RCC 7860 (cell line): ENCODE data around the gene LCOR.
A peak's percentile ranks its signal among the peaks of the same experiment; 100 is the strongest.
"Not testable (repeated sequence)": the region's sequence is repeated elsewhere in the genome, so short reads cannot be mapped to it uniquely, and the experiment has no call there.

ENCODE experiments used
- DNase-seq: peaks from one replicate; pipeline ENCODE4 v3.0.0-alpha.2; 2015; ENCODE audit warnings: low spot score
- FAIRE-seq: peaks from 2 replicates; lab custom pipeline; 2012; peaks lifted over from hg19 to GRCh38; lab: Jason Lieb, UNC

Gene LCOR

GRCh38 chr10:96838529-96838928 lies 6.4 kb downstream of the LCOR start:
- DNase-seq (no peak), FAIRE-seq (no peak)

- peak; percentile 70 for DNase-seq
Observed at GRCh38 chr10:96840841-96841518, 8.9 kb downstream of the LCOR start.

GRCh38 chr10:96842896-96843723 lies 11.0 kb downstream of the LCOR start:
- DNase-seq (no peak), FAIRE-seq (no peak)

More at GRCh38 chr10:96840841-96841518, 8.9 kb downstream of the LCOR start:
- peak; percentile 83 for FAIRE-seq

DNA sequence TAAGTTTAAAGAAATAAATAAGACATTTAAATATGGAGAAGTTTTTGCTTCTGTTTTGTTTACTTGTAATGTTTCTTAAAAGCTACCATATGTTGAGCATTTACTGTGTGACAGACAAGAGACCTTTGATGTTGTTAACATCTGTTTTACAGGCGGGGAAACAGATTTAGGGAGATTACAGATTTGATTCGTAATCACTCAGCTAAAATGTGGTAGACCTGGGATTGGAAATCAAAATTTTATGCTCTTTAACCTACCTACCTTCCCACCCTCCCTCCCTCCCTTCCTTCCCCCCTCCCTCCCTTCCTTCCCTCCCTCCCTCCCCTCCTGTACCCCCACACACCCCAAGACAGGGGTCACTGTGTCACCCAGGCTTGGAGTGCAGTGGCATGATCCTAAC lies 11.7 kb downstream of the LCOR start:
- no peak for DNase-seq
- no peak for FAIRE-seq

DNA sequence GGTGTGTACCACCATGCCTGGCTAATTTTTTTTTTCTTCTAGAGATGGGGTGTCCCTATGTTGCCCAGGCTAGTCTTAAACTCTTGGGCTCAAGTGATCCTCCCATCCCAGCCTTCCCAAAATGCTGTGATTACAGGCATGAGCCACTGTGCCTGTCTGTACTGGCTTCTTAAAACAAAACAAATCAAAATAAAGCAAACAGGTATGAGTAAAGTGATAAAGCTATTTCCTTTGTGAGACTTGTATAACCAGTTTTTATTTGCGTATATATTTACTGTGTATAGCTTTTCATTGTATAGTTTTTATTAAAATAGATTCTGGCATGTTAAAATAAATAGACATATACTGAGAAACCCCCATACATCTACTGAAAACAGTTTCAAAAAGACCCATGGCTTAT lies 14.3 kb downstream of the LCOR start:
- FAIRE-seq (no peak), DNase-seq (no peak)

- FAIRE-seq (no peak), DNase-seq (no peak)
Observed at GRCh38 chr10:96846926-96847325, 14.8 kb downstream of the LCOR start.

GRCh38 chr10:96847356-96847755 lies 15.3 kb downstream of the LCOR start:
- FAIRE-seq, DNase-seq: not testable (repeated sequence)

GRCh38 chr10:96850113-96850512 lies 18.0 kb downstream of the LCOR start:
- FAIRE-seq (no peak), DNase-seq (no peak)

DNA sequence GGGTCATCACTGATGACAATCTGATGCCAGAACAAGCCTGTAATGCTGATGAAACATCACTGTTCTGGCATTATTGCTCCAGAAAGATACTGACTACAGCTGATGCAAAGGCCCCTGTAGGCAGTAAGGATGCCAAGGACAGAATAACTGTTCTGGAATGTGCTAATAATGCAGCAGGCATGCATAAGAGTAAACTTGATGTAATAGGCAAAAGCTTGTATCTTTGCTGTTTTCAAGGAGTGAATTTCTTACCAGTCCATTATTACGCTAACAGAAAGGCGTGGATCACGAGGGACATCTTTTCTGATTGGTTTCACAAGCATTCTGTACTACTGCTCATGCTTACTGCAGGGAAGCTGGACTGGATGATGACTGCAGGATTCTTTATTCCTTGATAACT lies 18.7 kb downstream of the LCOR start:
- peak; percentile 13 for DNase-seq
- no peak for FAIRE-seq

DNA sequence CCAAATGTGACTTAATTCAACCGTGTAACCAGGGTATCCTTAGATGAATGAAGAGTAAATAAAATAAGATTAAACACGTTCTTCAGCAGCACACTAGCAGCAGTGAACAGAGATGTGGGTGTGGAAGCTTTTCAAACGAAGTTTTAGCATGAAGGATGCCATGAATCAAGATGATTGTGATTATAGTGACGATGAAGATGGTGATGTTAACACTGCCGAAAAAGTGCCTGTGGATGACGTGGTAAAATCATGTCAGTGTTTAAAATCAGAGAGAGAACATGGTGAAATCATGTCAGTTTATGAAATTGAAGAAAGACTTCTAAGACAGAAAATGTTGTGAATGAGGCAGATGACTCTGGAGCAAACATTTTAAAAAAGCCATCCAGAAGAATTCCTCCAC lies 19.2 kb downstream of the LCOR start:
- FAIRE-seq (no peak), DNase-seq (no peak)

- no peak for FAIRE-seq
- DNase-seq: peak; percentile 2
Observed at GRCh38 chr10:96856317-96856716, 24.2 kb downstream of the LCOR start.

DNA sequence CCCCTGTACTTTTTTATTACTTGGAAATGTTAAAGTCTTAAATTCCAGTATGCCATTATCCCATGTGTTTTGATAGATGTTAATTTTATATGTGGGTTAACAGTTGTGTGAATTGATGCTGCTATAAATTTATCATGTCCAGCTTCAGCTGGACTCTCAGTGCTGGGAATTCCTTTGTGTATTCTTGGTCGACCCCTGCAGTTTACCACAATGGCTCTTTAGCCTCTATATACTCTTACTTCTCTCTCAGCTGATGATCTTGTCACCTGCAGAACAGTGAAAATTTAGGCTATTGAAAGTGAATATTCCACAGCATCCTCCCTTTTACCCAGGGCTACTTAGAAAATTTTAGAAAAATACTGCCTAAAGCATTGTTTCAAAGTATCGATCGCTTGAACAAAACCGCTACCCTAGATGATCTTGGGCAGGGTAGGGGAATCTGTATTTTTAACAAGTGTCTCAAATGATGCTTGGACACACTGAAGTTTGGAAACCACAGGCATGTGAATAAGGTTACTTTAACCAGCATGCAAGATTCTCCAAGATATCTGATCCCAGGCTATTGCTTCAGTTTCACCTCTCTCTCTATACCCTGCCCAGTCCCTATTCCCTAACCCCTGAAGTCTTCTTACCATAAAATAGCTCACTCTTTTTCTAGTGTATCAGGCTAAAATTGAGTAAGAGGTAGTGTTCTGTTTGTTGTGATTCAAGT lies 25.4 kb downstream of the LCOR start:
- FAIRE-seq (no peak), DNase-seq (no peak)

- DNase-seq (peak; percentile 3), FAIRE-seq (no peak)
Observed at GRCh38 chr10:96858038-96858705, 26.1 kb downstream of the LCOR start.

DNA sequence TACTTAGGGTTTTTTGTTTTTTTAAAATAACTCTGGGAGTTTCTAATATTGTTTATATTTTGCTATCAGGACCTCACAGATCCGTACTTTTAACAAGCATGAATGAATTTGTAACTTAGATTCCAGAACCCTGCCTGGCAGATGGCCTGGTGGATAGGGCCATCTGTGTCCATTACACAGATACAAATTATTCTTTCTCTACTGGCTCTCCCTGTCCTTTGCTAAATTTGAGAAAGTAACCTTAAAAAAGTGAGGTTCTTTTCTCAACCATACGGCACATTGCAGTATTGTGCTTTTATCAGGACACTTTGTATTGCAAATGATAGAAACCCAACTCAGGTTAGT lies 26.6 kb downstream of the LCOR start:
- no peak for FAIRE-seq
- DNase-seq: peak; percentile 1

DNA sequence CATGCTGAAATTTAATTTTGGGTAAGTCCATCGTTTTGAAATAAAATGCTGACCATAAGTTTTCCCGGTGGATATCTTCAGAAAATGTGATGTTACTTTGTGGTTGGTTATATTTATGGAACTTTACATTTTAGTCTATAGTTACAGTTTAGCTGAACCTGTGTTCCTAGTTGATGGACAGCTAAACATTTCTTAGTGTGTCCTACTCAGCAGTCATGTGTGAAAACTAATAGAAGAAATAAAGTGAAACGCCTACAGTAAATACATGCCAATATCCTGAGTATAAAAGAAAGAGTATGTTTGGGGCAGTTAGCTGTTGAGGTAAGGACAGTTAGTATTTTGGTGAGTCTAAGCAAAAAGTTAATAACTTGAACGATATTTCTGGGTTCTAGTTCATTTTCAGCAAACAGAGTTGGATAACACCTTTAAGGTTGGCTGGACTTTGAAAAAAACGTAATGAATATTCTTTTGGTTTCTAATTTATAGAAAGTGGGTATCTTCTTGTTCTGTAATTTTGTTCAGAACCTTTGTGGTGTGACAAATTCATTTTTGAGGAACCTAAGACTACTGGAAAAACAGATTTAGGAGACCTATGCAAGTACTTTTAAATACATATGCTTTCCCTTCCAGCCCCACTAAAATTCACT lies 28.7 kb downstream of the LCOR start:
- FAIRE-seq: no peak
- no peak for DNase-seq

DNA sequence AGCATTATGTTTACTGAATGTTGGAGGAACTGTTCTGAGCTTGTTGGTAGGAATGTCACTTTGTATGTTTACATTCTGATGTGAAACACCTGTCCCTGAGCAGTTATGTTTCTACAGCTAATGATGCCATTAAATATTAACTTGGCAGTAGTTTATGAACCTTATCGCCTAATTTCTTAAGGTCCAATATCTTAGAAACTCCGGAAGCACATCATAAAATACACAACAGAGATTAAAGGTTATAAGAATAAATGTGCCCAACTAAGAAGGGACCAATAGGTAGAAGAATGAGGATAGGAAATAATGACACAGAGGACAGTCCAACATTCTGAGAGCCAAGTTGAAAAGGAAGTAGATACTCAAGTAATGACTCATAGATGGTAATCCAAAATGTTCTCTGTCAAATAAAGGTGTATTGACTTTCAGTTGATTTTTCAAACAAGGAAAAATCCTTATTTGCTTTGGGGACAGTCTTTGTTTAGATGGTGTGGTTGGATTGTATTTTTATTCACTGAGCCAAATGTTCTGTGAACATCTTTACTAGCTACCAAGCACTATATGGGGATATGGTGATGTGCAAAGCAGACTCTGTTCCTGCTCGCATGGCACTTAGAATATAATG lies 31.9 kb downstream of the LCOR start:
- FAIRE-seq: peak; percentile 86
- DNase-seq: peak; percentile 63

- DNase-seq (no peak), FAIRE-seq (no peak)
Observed at GRCh38 chr10:96873086-96873485, 41.0 kb downstream of the LCOR start.

DNA sequence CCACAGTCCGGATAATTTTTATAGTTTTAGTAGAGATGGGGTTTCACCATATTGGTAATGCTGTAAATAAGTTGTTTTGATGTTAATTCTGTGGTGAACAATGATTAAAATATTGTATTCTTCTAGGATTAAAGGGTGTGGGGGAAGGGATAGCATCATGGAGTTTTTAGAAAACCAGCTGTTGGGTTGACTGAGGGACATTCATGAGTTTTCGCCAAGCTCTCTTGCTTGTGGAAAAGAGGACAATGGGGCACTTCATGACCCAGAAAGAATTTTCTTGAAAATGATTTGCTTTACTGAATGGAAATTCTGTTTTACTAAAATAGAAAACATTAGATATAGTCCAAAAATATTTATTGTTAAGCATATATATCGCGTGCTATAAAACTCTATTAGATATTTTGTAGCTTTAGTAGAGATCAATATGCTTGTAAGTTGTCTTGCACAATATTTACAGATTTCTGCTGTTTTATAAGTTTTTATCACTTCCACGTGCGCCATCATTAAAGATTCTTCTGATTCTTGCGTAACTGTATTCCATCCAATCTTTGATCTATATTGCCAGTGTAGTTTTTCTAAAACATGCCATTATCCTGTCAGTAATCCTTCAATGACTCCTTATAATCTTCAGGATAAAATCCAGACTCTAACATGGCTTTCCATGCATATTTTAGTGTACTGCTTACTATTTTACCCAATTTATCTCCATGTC lies 41.8 kb downstream of the LCOR start:
- no peak for FAIRE-seq
- DNase-seq: no peak

GRCh38 chr10:96878057-96878456 lies 46.0 kb downstream of the LCOR start:
- FAIRE-seq (no peak), DNase-seq (no peak)

GRCh38 chr10:96880575-96880974 lies 48.5 kb downstream of the LCOR start:
- DNase-seq: no peak
- no peak for FAIRE-seq
